RPMI7951 (cell line): ENCODE measurements around the gene VPS51. TPM values are rescaled to one million over a fixed set of nuclear protein-coding genes. Genes with fewer than 3 reads are reported as not detected.

Experiments used
- total RNA-seq: library from RNA; depleted of rRNA; stranded (reverse); fragments of >200 nt; shearing (Covaris generic); gene quantifications from 2 replicates; pipeline ENCODE4 v1.2.3, GENCODE V29; 2014; rRNA removed

Gene VPS51
- total RNA-seq, 1 experiment from 2014 or later: 48.7 TPM

Other genes starting within 250 kb of the VPS51 start
- 82.1 and 92.3 TPM in 2 replicates for gene EHD1, start 217.6 kb upstream of the VPS51 start, total RNA-seq
- 6.6 and 7.2 TPM in 2 replicates for gene ATG2A, start 179.0 kb upstream of the VPS51 start, total RNA-seq
- 12.5 and 17.8 TPM in 2 replicates for gene PPP2R5B, start 171.5 kb upstream of the VPS51 start, total RNA-seq
- gene GPHA2, start 160.3 kb upstream of the VPS51 start, total RNA-seq: not detected in 2 replicates
- not detected in 2 replicates for gene MAJIN, start 124.1 kb upstream of the VPS51 start, total RNA-seq
- 0.59 and 0.84 TPM in 2 replicates for gene BATF2, start 99.2 kb upstream of the VPS51 start, total RNA-seq
- gene ARL2, start 82.1 kb upstream of the VPS51 start, total RNA-seq: 166 and 176 TPM in 2 replicates
- 25.8 and 27.0 TPM in 2 replicates for gene SNX15, start 68.8 kb upstream of the VPS51 start, total RNA-seq
- gene SAC3D1, start 55.0 kb upstream of the VPS51 start, total RNA-seq: 18.9 and 21.0 TPM in 2 replicates
- gene NAALADL1, start 37.7 kb upstream of the VPS51 start, total RNA-seq: not detected in 2 replicates
- gene CDCA5, start 12.2 kb upstream of the VPS51 start, total RNA-seq: 41.7 and 45.7 TPM in 2 replicates
- 58.3 and 65.6 TPM in 2 replicates for gene ZFPL1, start 12.0 kb upstream of the VPS51 start, total RNA-seq
- gene TM7SF2, start 15.7 kb downstream of the VPS51 start, total RNA-seq: 5.0 and 6.0 TPM in 2 replicates
- 7.6 and 10.2 TPM in 2 replicates for gene ZNHIT2, start 21.5 kb downstream of the VPS51 start, total RNA-seq
- gene FAU, start 25.9 kb downstream of the VPS51 start, total RNA-seq: 366 and 448 TPM in 2 replicates
- 50.6 and 69.5 TPM in 2 replicates for gene MRPL49, start 26.1 kb downstream of the VPS51 start, total RNA-seq
- gene SYVN1, start 38.3 kb downstream of the VPS51 start, total RNA-seq: 15.6 and 29.2 TPM in 2 replicates
- not detected in 2 replicates for gene SPDYC, start 74.0 kb downstream of the VPS51 start, total RNA-seq
- 195 and 272 TPM in 2 replicates for gene CAPN1, start 85.7 kb downstream of the VPS51 start, total RNA-seq
- 28.1 and 43.7 TPM in 2 replicates for gene POLA2, start 165.7 kb downstream of the VPS51 start, total RNA-seq
- 7.0 and 7.1 TPM in 2 replicates for gene CDC42EP2, start 218.7 kb downstream of the VPS51 start, total RNA-seq
- gene DPF2, start 237.6 kb downstream of the VPS51 start, total RNA-seq: 41.5 and 58.9 TPM in 2 replicates